ENCODE measurements around the gene BTAF1. TPM values are rescaled to one million over a fixed set of nuclear protein-coding genes. Genes with fewer than 3 reads are reported as not detected.
"Not testable (repeated sequence)": the region's sequence is repeated elsewhere in the genome, so short reads cannot be mapped to it uniquely, and the experiment has no call there.

The BTAF1 gene
- 16.7 and 24.0 TPM in 2 replicates for total RNA-seq

GRCh38 chr10:91923371-91924211 is at the start of gene BTAF1:
Gene BTAF1 (plus strand): TSS chr10:91923770. CDS start chr10:91924077, 307 bp downstream.
- DNase-seq (ENCODE audit: extremely low read depth, low read depth, low spot score): no peak

GRCh38 chr10:91875156-91875555 is 48.4 kb upstream of the BTAF1 start:
- DNase-seq (ENCODE audit: extremely low read depth, low read depth, low spot score): no peak

- DNase-seq (ENCODE audit: extremely low read depth, low read depth, low spot score): no peak
These were observed 47.8 kb upstream of the BTAF1 start for GRCh38 chr10:91875779-91876178.

GRCh38 chr10:91879515-91880170 is 43.9 kb upstream of the BTAF1 start:
- DNase-seq (ENCODE audit: extremely low read depth, low read depth, low spot score): no peak

GRCh38 chr10:91880310-91880709 is 43.3 kb upstream of the BTAF1 start:
- DNase-seq (ENCODE audit: extremely low read depth, low read depth, low spot score): no peak

GRCh38 chr10:91883549-91884444 is 39.8 kb upstream of the BTAF1 start:
- no peak for DNase-seq (ENCODE audit: extremely low read depth, low read depth, low spot score)

GRCh38 chr10:91884536-91884935 is 39.0 kb upstream of the BTAF1 start:
- DNase-seq (ENCODE audit: extremely low read depth, low read depth, low spot score): no peak

GRCh38 chr10:91885362-91886079 is 38.0 kb upstream of the BTAF1 start:
- no peak for DNase-seq (ENCODE audit: extremely low read depth, low read depth, low spot score)

- DNase-seq (ENCODE audit: extremely low read depth, low read depth, low spot score): no peak
These were observed 36.7 kb upstream of the BTAF1 start for GRCh38 chr10:91886954-91887271.

GRCh38 chr10:91887272-91888076 is 36.1 kb upstream of the BTAF1 start:
- DNase-seq (ENCODE audit: extremely low read depth, low read depth, low spot score): no peak

GRCh38 chr10:91891125-91892001 is 32.2 kb upstream of the BTAF1 start:
- no peak for DNase-seq (ENCODE audit: extremely low read depth, low read depth, low spot score)

- no peak for DNase-seq (ENCODE audit: extremely low read depth, low read depth, low spot score)
These were observed 30.5 kb upstream of the BTAF1 start for GRCh38 chr10:91893051-91893450.

- not testable (repeated sequence) for DNase-seq (ENCODE audit: extremely low read depth, low read depth, low spot score)
These were observed 29.3 kb upstream of the BTAF1 start for GRCh38 chr10:91894261-91894685.

GRCh38 chr10:91896212-91896756 is 27.3 kb upstream of the BTAF1 start:
- DNase-seq (ENCODE audit: extremely low read depth, low read depth, low spot score): no peak

GRCh38 chr10:91897421-91897820 is 26.1 kb upstream of the BTAF1 start:
- no peak for DNase-seq (ENCODE audit: extremely low read depth, low read depth, low spot score)

GRCh38 chr10:91901784-91902677 is 21.5 kb upstream of the BTAF1 start:
- peak; percentile 94 for DNase-seq (ENCODE audit: extremely low read depth, low read depth, low spot score)

GRCh38 chr10:91907033-91907594 is 16.5 kb upstream of the BTAF1 start:
- no peak for DNase-seq (ENCODE audit: extremely low read depth, low read depth, low spot score)
